SK-N-MC (cell line): ENCODE measurements around the gene RPS3.

Experiments used
- EZH2 ChIP-seq: fragments of 200-600 bp; sonication (generic); IDR thresholded peaks from one replicate; pipeline ENCODE4 v1.6.1; 2017; ENCODE audit warnings: antibody characterized with exemption
- FOXP2 ChIP-seq: optimal IDR thresholded peaks from 2 replicates; pipeline ENCODE3; 2011; ENCODE audit warnings: mild to moderate bottlenecking, moderate library complexity; ENCODE audit not compliant: insufficient read depth; ENCODE audit errors: extremely low read length, control extremely low read depth
- POLR2AphosphoS5 ChIP-seq: IDR thresholded peaks from 2 replicates; pipeline ENCODE4 v1.6.1; 2012; ENCODE audit warnings: mild to moderate bottlenecking, low read depth, low read length, borderline replicate concordance

DNA sequence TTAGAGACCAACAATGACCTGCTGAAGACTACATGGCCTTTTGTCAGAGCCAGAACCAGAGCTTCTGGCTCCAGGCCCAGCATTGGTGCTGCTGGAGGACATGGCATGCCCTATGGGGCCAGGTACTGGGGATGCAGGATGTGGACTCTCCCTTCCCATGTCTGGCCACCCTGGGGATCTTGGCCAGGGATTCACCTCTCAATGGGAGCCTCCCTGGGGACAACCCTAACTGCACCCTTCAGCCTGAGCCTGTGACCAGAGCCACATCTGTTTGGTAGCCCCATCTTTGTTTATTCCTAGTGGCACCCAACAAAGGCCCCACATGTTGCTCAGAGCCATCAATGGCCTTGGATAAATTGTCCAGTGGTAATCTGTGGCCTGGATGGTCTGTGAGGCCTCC lies 27.9 kb downstream of the RPS3 start:
- TF ChIP-seq EZH2: no peak
- TF ChIP-seq POLR2AphosphoS5: no peak
- TF ChIP-seq FOXP2: no peak
